Natural killer cell treated with Interleukin-12 subunit alpha and Interleukin-12 subunit beta and Interleukin-15 and Interleukin-18, amount 100 ng/mL, for 72 hours (primary cell): Measurements from ENCODE around the gene FAM124A. TPM values are rescaled to one million over a fixed set of nuclear protein-coding genes. Genes with fewer than 3 reads are reported as not detected.

Experiments used
- ATAC-seq, 2 donors: fragments of 150-1000 bp; cut with Tn5 transposase in 1 of 2; sonication (Bioruptor Pico), chemical (Tn5 transposase) in 1 of 2; 2 replicates each; pipeline ENCODE4 v1.10.0; 2021
- DNase-seq: peaks from one replicate; pipeline ENCODE4 v3.0.0; 2022; ENCODE audit warnings: low spot score
- H3K27ac Mint-ChIP-seq, 2 donors: 1 replicate in 1 of 2; 2 replicates in 1 of 2; pipeline ENCODE4 v1.8.0; 2022; ENCODE audit warnings: mixed read lengths in 2 of 2, mild to moderate bottlenecking in 1 of 2, moderate library complexity in 1 of 2
- H3K27me3 Mint-ChIP-seq, 2 donors: 1 replicate in 1 of 2; 2 replicates in 1 of 2; pipeline ENCODE4 v1.8.0; 2022; ENCODE audit warnings: mixed read lengths in 2 of 2
- H3K36me3 Mint-ChIP-seq: one replicate; pipeline ENCODE4 v1.8.0; 2022; ENCODE audit warnings: mixed read lengths
- H3K4me1 Mint-ChIP-seq, 2 donors: 1 replicate in 1 of 2; 2 replicates in 1 of 2; pipeline ENCODE4 v1.8.0; 2022; ENCODE audit warnings: low read depth in 2 of 2, mixed read lengths in 2 of 2, mild to moderate bottlenecking in 1 of 2
- H3K4me3 Mint-ChIP-seq: one replicate; pipeline ENCODE4 v1.8.0; 2022; ENCODE audit warnings: mixed read lengths
- H3K9me3 Mint-ChIP-seq: 2 replicates; pipeline ENCODE4 v1.8.0; 2022; ENCODE audit warnings: mixed read lengths
- total RNA-seq, 2 donors: library from RNA; stranded (reverse); gene quantifications; one replicate each; pipeline ENCODE4 v1.2.3, GENCODE V29; 2022

Gene FAM124A
- total RNA-seq, 2 donors from 2014 or later = not detected

DNA sequence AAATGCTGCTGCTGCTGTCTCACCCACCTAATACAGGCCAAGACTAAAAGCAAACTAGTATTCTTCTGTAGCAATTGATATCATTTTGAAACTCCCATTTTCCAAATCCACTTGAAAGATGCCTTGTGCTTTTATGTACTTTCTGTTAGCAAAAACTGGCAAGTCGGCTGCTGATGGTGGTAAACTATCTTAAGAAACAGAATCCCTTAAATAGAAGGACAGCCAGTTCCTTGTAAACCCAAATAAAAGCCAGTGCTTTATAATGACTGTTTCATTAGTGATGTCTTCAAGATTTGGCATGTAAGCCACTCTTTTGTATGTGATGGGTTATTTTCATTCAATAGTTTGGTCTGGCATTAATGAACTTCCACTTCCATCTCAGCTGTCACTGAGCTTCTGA is 5.2 kb downstream of the FAM124A start:
- Mint-ChIP-seq H3K36me3 (no peaks in the 10 kb centered on the region), H3K4me3 (no peak overlapping the region), H3K4me1 (no peaks in the 10 kb centered on the region), H3K27ac (no peak overlapping the region), H3K27me3 (peaks cover 47 to 66% of the 10 kb centered on the region in 2 donors), H3K9me3 (no peaks in the 10 kb centered on the region)
- no peak for DNase-seq
- no peak for ATAC-seq

GRCh38 chr13:51229101-51229719 is 7.0 kb downstream of the FAM124A start:
- Mint-ChIP-seq H3K4me1 (no peaks in the 10 kb centered on the region), H3K27ac (no peak overlapping the region), H3K4me3 (no peak overlapping the region), H3K27me3 (peaks cover 53 to 64% of the 10 kb centered on the region in 2 donors), H3K36me3 (no peaks in the 10 kb centered on the region), H3K9me3 (no peaks in the 10 kb centered on the region)
- no peak for DNase-seq
- no peak for ATAC-seq

DNA sequence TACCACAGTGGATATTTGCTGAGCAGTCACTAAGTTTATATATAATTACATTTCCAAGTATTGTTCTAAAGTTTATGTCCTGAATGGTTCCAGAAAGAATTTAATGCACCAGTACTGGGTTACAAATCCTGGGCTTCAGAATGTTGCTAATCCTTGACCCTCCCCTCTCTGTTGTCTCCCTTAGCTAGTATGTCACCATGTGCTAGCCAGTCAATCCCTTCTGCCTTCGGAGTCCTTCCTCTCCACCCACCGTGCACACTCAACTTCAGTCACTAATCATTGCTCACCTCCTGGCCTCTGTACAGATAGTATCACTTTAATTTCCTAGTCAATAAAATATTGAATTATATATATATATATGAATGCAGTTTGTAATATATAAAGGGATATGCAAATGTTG is 7.5 kb downstream of the FAM124A start:
- H3K27me3 Mint-ChIP-seq = peaks cover 54 to 61% of the 10 kb centered on the region in 2 donors
- no peak for ATAC-seq
- H3K36me3 Mint-ChIP-seq = no peaks in the 10 kb centered on the region
- no peak overlapping the region for H3K4me3 Mint-ChIP-seq
- no peak overlapping the region for H3K27ac Mint-ChIP-seq
- H3K9me3 Mint-ChIP-seq = no peaks in the 10 kb centered on the region
- DNase-seq = no peak
- H3K4me1 Mint-ChIP-seq = no peaks in the 10 kb centered on the region

DNA sequence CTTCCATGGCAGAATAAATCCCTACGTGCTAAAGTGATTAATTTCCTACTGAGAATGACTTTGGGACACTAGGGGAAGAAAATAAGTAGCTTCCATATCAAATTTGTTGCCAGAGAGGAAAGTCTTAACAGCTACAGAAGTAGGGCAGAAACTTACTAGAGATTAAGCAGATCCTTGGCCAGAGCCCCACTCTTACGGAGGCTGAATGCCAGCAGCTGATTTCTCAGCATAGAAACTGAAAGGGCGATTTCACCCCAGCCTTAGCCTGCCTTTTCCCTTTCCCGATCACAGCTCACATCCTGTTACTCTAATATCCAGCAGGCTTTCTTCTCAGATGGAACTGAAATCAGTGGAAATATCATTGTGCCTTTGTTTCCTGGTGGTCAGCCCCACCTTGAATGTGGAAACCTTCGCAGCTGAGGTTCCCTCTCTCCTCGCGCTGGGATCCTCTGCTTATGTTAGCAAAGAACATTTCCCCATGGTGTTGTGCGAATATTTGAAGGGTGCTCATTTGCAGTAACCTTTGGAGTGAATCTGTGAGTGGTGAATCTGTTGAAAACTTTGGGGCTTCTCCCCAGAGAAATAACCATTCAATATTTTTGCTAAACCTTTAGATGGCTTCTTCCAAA is 8.4 kb downstream of the FAM124A start:
- H3K27me3 Mint-ChIP-seq = peaks cover 52 to 53% of the 10 kb centered on the region in 2 donors
- H3K9me3 Mint-ChIP-seq = no peaks in the 10 kb centered on the region
- no peaks in the 10 kb centered on the region for H3K36me3 Mint-ChIP-seq
- ATAC-seq (no peak), DNase-seq (no peak)
- H3K4me1 Mint-ChIP-seq = no peaks in the 10 kb centered on the region
- no peak overlapping the region for H3K4me3 Mint-ChIP-seq
- H3K27ac Mint-ChIP-seq = no peak overlapping the region

DNA sequence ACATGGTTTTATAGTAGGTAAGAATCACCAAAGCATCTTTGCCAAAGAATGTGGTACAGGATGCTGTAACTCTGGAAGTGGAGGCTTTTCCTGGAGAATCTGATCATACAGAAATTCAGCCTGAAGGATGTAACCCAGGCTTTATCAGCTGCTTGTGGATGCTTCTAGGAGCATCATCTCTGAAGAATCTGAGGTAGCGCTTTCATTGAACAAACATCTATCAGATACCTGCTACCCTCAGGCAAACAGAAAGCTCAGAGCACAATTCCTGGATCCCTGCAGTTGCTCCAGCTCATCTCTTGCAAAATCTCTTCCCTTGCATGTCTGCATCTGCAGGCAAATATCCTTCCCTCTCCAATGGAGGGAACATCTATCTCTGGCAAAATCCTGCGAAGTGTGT is 9.3 kb downstream of the FAM124A start:
- H3K9me3 Mint-ChIP-seq = no peaks in the 10 kb centered on the region
- no peak for DNase-seq
- no peaks in the 10 kb centered on the region for H3K4me1 Mint-ChIP-seq
- no peak overlapping the region for H3K27ac Mint-ChIP-seq
- ATAC-seq = no peak
- no peaks in the 10 kb centered on the region for H3K36me3 Mint-ChIP-seq
- no peak overlapping the region for H3K4me3 Mint-ChIP-seq
- H3K27me3 Mint-ChIP-seq = peaks cover 53 to 54% of the 10 kb centered on the region in 2 donors

DNA sequence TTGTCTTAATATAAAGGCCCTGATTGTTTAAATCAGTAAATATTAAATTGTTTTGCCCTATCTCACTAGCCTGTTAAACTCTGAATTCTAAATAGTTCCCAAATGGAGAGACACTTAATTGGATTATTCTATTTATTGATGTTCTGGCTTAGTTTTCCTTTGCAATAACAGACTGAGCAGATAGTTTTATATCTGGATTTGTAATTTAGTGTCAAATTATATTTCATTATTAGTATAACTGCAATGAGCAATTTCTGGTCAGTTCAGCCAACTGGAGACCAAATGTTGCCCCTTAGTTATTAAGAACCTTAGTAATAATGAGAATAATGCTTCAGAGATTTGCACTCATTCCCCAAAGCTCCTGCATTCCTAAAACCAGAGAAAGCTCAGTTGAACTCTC is 10.1 kb downstream of the FAM124A start:
- H3K27ac Mint-ChIP-seq = no peak overlapping the region
- no peaks in the 10 kb centered on the region for H3K9me3 Mint-ChIP-seq
- peaks cover 51 to 55% of the 10 kb centered on the region in 2 donors for H3K27me3 Mint-ChIP-seq
- ATAC-seq (no peak), DNase-seq (no peak)
- no peak overlapping the region for H3K4me3 Mint-ChIP-seq
- no peaks in the 10 kb centered on the region for H3K36me3 Mint-ChIP-seq
- no peaks in the 10 kb centered on the region for H3K4me1 Mint-ChIP-seq

DNA sequence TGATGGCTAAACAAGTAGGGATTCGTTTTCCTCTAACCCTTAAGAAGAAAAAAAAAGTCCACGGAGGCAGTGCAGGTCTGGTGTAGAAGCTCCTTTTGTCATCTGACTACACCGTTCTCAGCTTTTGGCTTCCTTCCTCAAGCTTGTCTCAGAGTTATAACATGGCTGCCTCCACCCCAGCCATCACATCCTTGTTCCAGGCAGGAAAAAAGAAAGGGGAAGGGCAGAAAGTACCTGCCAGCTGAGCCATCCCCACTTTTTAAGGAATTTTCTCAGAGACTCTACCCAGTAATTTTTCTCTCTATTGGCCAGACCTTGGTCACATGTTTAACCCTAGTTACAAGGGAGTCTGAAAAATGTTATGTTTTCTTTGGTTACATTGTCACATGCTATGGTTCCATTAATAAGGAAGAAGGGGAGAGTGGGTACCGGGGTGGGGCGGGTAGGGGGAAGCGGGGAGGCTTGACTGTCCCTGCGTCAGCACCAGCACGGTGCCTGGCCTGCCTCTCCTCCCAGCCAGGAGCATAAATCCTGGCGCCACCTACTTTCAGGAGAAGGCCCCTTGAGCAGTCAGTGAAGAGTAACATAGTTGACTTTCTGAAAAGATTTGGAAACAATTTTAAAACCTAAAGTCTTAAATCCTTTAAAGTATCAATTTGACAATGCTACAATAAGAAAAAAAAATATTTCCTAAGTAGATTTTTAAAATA is 11.1 kb downstream of the FAM124A start:
- H3K27ac Mint-ChIP-seq = no peak overlapping the region
- H3K4me1 Mint-ChIP-seq = peaks cover 2 to 4% of the 10 kb centered on the region in 2 donors
- no peak overlapping the region for H3K4me3 Mint-ChIP-seq
- H3K9me3 Mint-ChIP-seq = no peaks in the 10 kb centered on the region
- peaks cover 45 to 48% of the 10 kb centered on the region in 2 donors for H3K27me3 Mint-ChIP-seq
- no peak for DNase-seq
- H3K36me3 Mint-ChIP-seq = no peaks in the 10 kb centered on the region
- no peak for ATAC-seq

DNA sequence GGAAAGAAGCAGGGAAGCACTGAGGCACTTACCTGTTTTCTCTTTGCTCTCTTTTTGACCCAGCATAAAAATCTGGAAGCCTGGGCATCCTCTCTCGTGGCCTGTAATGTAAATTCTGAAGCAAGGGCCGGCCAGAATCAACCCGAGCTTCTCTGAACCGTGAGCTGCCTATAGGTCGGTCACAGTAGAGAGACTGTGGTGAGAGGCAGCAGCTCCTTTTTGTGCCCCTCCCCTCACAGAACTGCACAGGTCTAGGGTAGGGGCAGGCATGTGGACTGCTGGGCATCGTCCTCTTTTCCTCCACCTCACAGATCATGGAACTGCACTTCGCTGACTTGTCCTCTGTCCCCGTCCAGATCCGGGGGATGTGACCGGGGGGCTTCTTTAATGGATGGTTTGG is 12.5 kb downstream of the FAM124A start:
- Mint-ChIP-seq H3K4me3 (no peak overlapping the region), H3K9me3 (no peaks in the 10 kb centered on the region), H3K27me3 (peaks cover 42 to 45% of the 10 kb centered on the region in 2 donors), H3K36me3 (no peaks in the 10 kb centered on the region), H3K4me1 (peaks cover 2 to 4% of the 10 kb centered on the region in 2 donors), H3K27ac (no peak overlapping the region)
- ATAC-seq = no peak
- DNase-seq = no peak

GRCh38 chr13:51235186-51235585 is 13.0 kb downstream of the FAM124A start:
- no peak for DNase-seq

DNA sequence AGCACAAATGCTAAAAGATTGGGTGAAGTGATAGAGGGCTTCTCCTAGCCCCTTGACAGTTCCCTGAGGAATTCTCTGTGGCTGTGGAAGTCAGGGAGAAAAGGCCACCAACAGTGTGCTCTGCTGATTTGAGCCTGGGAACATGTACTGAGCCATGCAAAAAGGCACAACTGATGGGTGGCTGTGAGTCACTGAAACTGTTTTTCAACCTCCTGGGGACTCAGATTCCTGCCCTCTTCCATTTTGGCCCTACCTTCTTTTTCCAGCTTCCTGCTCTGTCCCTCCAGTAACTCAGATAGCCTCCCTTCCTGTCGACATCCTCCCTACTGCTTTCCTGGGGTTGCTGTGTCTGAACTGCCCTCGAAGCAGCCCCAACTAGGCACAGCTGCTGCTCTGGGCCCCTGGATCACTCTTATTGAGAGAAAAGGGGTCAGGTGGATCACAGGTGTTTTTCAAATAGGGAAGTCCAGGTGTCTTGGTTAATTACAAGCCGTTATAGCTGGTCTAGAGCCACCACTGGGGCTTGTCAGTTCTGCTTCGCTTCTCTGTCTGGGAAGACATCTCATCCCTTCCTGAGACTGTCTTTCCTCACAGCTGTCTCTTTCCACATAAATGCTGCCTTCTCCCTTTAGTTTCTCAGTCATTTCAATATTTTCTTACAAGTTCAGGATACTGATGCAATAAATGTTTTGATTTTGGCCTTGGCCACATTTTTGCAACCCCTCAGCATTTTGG is 13.7 kb downstream of the FAM124A start:
- H3K27me3 Mint-ChIP-seq = peaks cover 33% of the 10 kb centered on the region in 2 donors
- DNase-seq (no peak), ATAC-seq (no peak)
- peaks cover 2 to 4% of the 10 kb centered on the region in 2 donors for H3K4me1 Mint-ChIP-seq
- no peaks in the 10 kb centered on the region for H3K36me3 Mint-ChIP-seq
- no peak overlapping the region for H3K27ac Mint-ChIP-seq
- no peaks in the 10 kb centered on the region for H3K9me3 Mint-ChIP-seq
- no peak overlapping the region for H3K4me3 Mint-ChIP-seq

More at GRCh38 chr13:51235186-51235585, 13.0 kb downstream of the FAM124A start:
- no peak for ATAC-seq
- no peak overlapping the region for H3K4me3 Mint-ChIP-seq
- H3K36me3 Mint-ChIP-seq = no peaks in the 10 kb centered on the region
- no peak overlapping the region for H3K27ac Mint-ChIP-seq
- peaks cover 2 to 4% of the 10 kb centered on the region in 2 donors for H3K4me1 Mint-ChIP-seq
- H3K27me3 Mint-ChIP-seq = peaks cover 37 to 40% of the 10 kb centered on the region in 2 donors
- no peaks in the 10 kb centered on the region for H3K9me3 Mint-ChIP-seq

DNA sequence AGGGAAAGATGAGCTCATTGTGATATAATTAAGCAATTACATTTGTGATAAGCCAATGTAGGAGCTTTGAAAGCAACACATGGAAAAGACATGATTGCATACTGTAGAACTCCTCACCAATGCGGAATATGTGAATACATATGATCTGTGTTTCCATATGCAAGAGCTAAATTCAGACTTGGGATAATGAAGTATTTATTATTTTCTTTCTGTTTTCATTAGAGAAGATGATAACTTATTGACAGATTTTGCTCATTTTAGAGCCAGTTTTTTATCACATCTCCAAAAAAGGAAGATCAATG is 14.2 kb downstream of the FAM124A start:
- H3K4me1 Mint-ChIP-seq = peaks cover 2 to 4% of the 10 kb centered on the region in 2 donors
- H3K4me3 Mint-ChIP-seq = no peak overlapping the region
- H3K27ac Mint-ChIP-seq = no peak overlapping the region
- DNase-seq (no peak), ATAC-seq (no peak)
- no peaks in the 10 kb centered on the region for H3K36me3 Mint-ChIP-seq
- H3K9me3 Mint-ChIP-seq = no peaks in the 10 kb centered on the region
- peaks cover 28 to 30% of the 10 kb centered on the region in 2 donors for H3K27me3 Mint-ChIP-seq

DNA sequence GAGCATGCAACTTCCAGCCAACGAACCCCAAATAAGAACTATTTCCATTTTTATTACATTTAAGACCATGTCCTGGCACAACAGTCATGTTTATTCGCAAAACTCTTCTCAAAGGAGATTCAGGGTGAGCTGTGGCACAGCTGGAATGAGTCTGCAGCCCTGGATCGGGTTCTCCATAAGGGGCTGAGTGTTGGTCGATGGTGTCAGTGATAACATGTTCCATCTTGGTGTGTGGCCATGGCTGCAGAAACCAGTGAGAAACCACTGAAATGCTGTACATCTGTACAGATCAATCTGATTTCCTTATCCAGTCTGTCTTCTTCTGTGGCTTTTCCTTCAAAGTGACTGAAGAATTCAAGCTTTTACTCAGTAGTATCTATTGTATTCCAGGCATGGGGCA is 15.2 kb downstream of the FAM124A start:
- Mint-ChIP-seq H3K27ac (no peak overlapping the region), H3K27me3 (peaks cover 22 to 26% of the 10 kb centered on the region in 2 donors), H3K4me1 (peaks cover 2 to 4% of the 10 kb centered on the region in 2 donors), H3K9me3 (no peaks in the 10 kb centered on the region), H3K4me3 (no peak overlapping the region), H3K36me3 (no peaks in the 10 kb centered on the region)
- no peak for DNase-seq
- peak in 1 of 2 donors; percentile 11 for ATAC-seq

DNA sequence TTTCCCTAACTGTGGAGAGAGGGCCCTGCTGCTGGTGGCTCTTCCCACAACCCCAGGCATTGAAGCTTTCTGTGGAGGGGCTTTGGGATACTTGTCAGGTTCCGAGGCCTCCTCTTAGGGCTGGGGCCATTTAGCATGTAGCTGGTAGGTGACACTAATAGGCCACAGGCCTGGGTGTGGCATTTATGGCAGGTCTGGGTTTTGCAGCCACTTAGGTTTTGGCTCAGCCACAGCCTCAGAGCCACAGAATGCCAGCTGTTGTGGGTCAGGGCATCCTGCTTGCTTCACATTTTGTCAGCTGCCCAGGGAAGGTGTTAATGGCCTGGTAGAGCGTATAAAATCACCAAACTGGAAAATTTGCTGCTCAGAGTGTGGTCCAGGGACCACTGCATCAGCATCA is 15.7 kb downstream of the FAM124A start:
- Mint-ChIP-seq H3K4me1 (peaks cover 2 to 4% of the 10 kb centered on the region in 2 donors), H3K9me3 (no peaks in the 10 kb centered on the region), H3K4me3 (no peak overlapping the region), H3K36me3 (no peaks in the 10 kb centered on the region), H3K27ac (no peak overlapping the region), H3K27me3 (peaks cover 17 to 23% of the 10 kb centered on the region in 2 donors)
- DNase-seq (no peak), ATAC-seq (peak in 1 of 2 donors; percentile 20)

- H3K4me3 Mint-ChIP-seq = no peak overlapping the region
- H3K36me3 Mint-ChIP-seq = no peaks in the 10 kb centered on the region
- peaks cover 2 to 4% of the 10 kb centered on the region in 2 donors for H3K4me1 Mint-ChIP-seq
- peaks cover 10 to 14% of the 10 kb centered on the region in 2 donors for H3K27me3 Mint-ChIP-seq
- ATAC-seq (no peak), DNase-seq (no peak)
- no peak overlapping the region for H3K27ac Mint-ChIP-seq
- no peaks in the 10 kb centered on the region for H3K9me3 Mint-ChIP-seq
Observed at GRCh38 chr13:51240178-51240577, 18.0 kb downstream of the FAM124A start.
